Glutamatergic neuron (in vitro differentiated cells): ENCODE results near the gene PRR27. TPM values are rescaled to one million over a fixed set of nuclear protein-coding genes. Genes with fewer than 3 reads are reported as not detected.

ENCODE experiments used
- DNase-seq: peaks from one replicate; pipeline ENCODE4 v3.0.0; 2022
- H3K27ac Mint-ChIP-seq: one replicate; pipeline ENCODE4 v1.8.0; 2020; ENCODE audit warnings: mild to moderate bottlenecking, mixed read lengths, inconsistent platforms; ENCODE audit not compliant: unreplicated experiment
- H3K27me3 Mint-ChIP-seq: one replicate; pipeline ENCODE4 v1.8.0; 2020; ENCODE audit warnings: mild to moderate bottlenecking, moderate library complexity, mixed read lengths, inconsistent platforms; ENCODE audit not compliant: unreplicated experiment
- H3K36me3 Mint-ChIP-seq: one replicate; pipeline ENCODE4 v1.8.0; 2020; ENCODE audit warnings: mild to moderate bottlenecking, mixed read lengths, inconsistent platforms; ENCODE audit not compliant: unreplicated experiment
- H3K4me1 Mint-ChIP-seq: one replicate; pipeline ENCODE4 v1.8.0; 2020; ENCODE audit warnings: mild to moderate bottlenecking, low read depth, mixed read lengths, inconsistent platforms; ENCODE audit not compliant: unreplicated experiment
- H3K4me3 Mint-ChIP-seq: one replicate; pipeline ENCODE4 v1.8.0; 2020; ENCODE audit warnings: mild to moderate bottlenecking, mixed read lengths, inconsistent platforms; ENCODE audit not compliant: unreplicated experiment
- H3K9me3 Mint-ChIP-seq: one replicate; pipeline ENCODE4 v1.8.0; 2020; ENCODE audit warnings: mild to moderate bottlenecking, moderate library complexity, mixed read lengths, inconsistent platforms; ENCODE audit not compliant: unreplicated experiment
- CTCF ChIP-seq: fragments of 200-600 bp; sonication (generic); IDR thresholded peaks from one replicate; pipeline ENCODE4 v1.5.0; 2021; ENCODE audit not compliant: partially characterized antibody, unreplicated experiment
- total RNA-seq: library from RNA; stranded (reverse); fragmentation: NEBNext Ultra II Directional; extraction: Animal tissue kit (Norgen Biotek cat#: 25700); gene quantifications from one replicate; pipeline ENCODE4 v1.2.1, GENCODE V29; 2021; ENCODE audit not compliant: unreplicated experiment

PRR27 gene
- total RNA-seq, 1 donor from 2014 or later, result not detected

GRCh38 chr4:70177090-70177489, 23.1 kb downstream of the PRR27 start:
- no peaks in the 10 kb centered on the region for H3K9me3 Mint-ChIP-seq
- no peak for DNase-seq
- H3K27me3 Mint-ChIP-seq, result no peaks in the 10 kb centered on the region
- H3K36me3 Mint-ChIP-seq, result no peaks in the 10 kb centered on the region
- no peak overlapping the region for H3K27ac Mint-ChIP-seq
- no peak for TF ChIP-seq CTCF
- H3K4me3 Mint-ChIP-seq, result no peak overlapping the region
- no peaks in the 10 kb centered on the region for H3K4me1 Mint-ChIP-seq

- no peak for TF ChIP-seq CTCF
- no peak for DNase-seq
Measured at GRCh38 chr4:70178075-70178660, 24.1 kb downstream of the PRR27 start.

GRCh38 chr4:70179811-70180210, 25.8 kb downstream of the PRR27 start:
- no peaks in the 10 kb centered on the region for H3K27me3 Mint-ChIP-seq
- no peaks in the 10 kb centered on the region for H3K36me3 Mint-ChIP-seq
- H3K9me3 Mint-ChIP-seq, result no peaks in the 10 kb centered on the region
- H3K4me1 Mint-ChIP-seq, result no peaks in the 10 kb centered on the region
- no peak overlapping the region for H3K4me3 Mint-ChIP-seq
- no peak for DNase-seq
- no peak for TF ChIP-seq CTCF
- no peak overlapping the region for H3K27ac Mint-ChIP-seq

More at GRCh38 chr4:70178075-70178660, 24.1 kb downstream of the PRR27 start:
- Mint-ChIP-seq H3K9me3 (no peaks in the 10 kb centered on the region), H3K36me3 (no peaks in the 10 kb centered on the region), H3K27me3 (no peaks in the 10 kb centered on the region), H3K4me1 (no peaks in the 10 kb centered on the region), H3K4me3 (no peak overlapping the region), H3K27ac (no peak overlapping the region)

- Mint-ChIP-seq H3K27me3 (peaks cover 1% of the 10 kb centered on the region), H3K36me3 (no peaks in the 10 kb centered on the region), H3K4me3 (no peak overlapping the region), H3K9me3 (no peaks in the 10 kb centered on the region), H3K4me1 (no peaks in the 10 kb centered on the region), H3K27ac (no peak overlapping the region)
- no peak for DNase-seq
- TF ChIP-seq CTCF, result no peak
Measured at GRCh38 chr4:70181864-70182263, 27.8 kb downstream of the PRR27 start.

GRCh38 chr4:70182517-70183167, 28.6 kb downstream of the PRR27 start:
- Mint-ChIP-seq H3K4me1 (no peaks in the 10 kb centered on the region), H3K27ac (no peak overlapping the region), H3K27me3 (peaks cover 1% of the 10 kb centered on the region), H3K4me3 (no peak overlapping the region), H3K9me3 (no peaks in the 10 kb centered on the region), H3K36me3 (no peaks in the 10 kb centered on the region)
- no peak for TF ChIP-seq CTCF
- DNase-seq, result no peak
